Activated T-helper 17 cell treated with anti-CD3 and anti-CD28 coated beads, Interleukin-2, amount 50 U/mL, for 72 hours (primary cell): ENCODE results near the gene BAX. TPM values are rescaled to one million over a fixed set of nuclear protein-coding genes. Genes with fewer than 3 reads are reported as not detected.

ENCODE experiments used
- ATAC-seq: fragments of 150-1000 bp; cut with Tn5 transposase; replicated peaks from 2 replicates; pipeline ENCODE4 v1.10.0; 2021; ENCODE audit warnings: mild to moderate bottlenecking, moderate library complexity
- H3K27ac Mint-ChIP-seq: one replicate; pipeline ENCODE4 v1.8.0; 2022; ENCODE audit warnings: mixed read lengths
- H3K27me3 Mint-ChIP-seq: one replicate; pipeline ENCODE4 v1.8.0; 2022; ENCODE audit warnings: mixed read lengths
- H3K36me3 Mint-ChIP-seq: one replicate; pipeline ENCODE4 v1.8.0; 2022; ENCODE audit warnings: low read depth, mild to moderate bottlenecking, mixed read lengths
- H3K4me1 Mint-ChIP-seq: one replicate; pipeline ENCODE4 v1.8.0; 2022; ENCODE audit warnings: mixed read lengths
- H3K4me3 Mint-ChIP-seq: one replicate; pipeline ENCODE4 v1.8.0; 2022; ENCODE audit warnings: mild to moderate bottlenecking, mixed read lengths
- H3K9me3 Mint-ChIP-seq: one replicate; pipeline ENCODE4 v1.8.0; 2022; ENCODE audit warnings: mixed read lengths
- total RNA-seq, 2 donors: library from RNA; stranded (reverse); gene quantifications; one replicate each; pipeline ENCODE4 v1.2.3, GENCODE V29; 2022

The BAX gene
- total RNA-seq, 2 donors from 2014 or later: 286 to 464 TPM

DNA sequence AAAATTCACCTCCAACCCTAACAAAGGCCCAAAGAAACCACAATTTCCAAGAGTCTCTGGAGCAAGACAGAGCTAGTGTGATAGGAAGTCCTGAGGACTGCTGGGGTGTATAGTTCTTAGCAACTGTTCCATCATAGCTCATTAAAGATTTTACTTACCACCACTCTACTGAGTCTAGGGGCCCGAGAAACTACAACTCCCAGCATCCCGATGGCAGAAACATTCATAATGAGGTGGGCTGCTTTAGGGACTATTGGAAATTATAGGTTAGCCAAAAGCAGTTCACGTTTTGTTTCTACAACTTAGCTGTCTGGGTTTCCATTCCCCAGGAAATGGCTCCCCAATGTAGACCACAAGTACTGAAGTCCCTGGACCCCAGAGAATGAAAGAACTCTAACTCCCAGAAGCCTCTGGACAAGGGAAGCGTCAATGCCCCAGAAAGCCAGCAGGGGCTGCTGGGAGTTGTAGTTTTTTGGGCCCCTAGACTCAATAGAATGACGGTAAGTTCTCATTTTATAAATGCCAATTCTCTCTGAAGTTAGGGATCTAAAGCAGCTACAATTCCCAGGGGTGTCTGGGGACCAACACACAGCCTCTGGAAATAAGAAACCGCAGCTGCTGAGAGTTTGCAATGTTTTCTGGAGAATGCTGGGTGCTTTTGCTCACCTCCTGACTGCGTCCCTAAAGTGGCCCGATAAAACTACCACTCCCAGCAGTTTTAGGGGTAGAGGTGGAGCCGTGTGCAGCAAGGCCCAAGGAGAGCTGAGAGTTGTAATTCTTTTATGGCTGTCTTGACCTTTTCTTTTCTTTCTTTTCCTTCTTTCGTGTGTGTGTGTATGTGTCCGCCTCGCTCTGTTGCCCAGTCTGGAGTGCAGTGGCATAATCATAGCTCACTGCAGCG is 21.5 kb downstream of the BAX start:
- H3K4me1 Mint-ChIP-seq: peaks cover 9% of the 10 kb centered on the region
- no peak overlapping the region for H3K4me3 Mint-ChIP-seq
- H3K36me3 Mint-ChIP-seq: peaks cover 75% of the 10 kb centered on the region
- H3K9me3 Mint-ChIP-seq: no peaks in the 10 kb centered on the region
- no peak for ATAC-seq
- H3K27me3 Mint-ChIP-seq: no peaks in the 10 kb centered on the region
- H3K27ac Mint-ChIP-seq: peak overlapping the region; percentile 10

DNA sequence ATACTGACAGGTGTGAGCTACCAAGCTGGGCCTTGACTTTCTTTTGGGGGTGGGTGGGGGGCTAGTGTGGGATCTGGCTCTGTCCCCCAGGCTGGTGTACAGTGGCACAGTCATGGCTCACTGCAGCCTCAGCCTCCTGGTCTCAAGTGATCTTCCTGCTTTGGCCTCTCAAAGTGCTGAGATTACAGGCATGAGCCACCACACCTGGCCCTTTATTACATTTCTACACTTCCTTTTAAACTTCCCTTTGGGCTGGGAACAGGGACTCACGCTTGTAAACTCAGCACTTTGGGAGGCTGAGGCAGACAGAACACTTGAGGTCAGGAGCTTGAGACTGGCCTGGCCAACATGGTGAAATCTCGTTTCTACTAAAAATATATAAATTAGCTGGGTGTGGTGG is 22.4 kb downstream of the BAX start:
- H3K4me1 Mint-ChIP-seq: peaks cover 9% of the 10 kb centered on the region
- no peak for ATAC-seq
- peak overlapping the region; percentile 10 for H3K27ac Mint-ChIP-seq
- no peak overlapping the region for H3K4me3 Mint-ChIP-seq
- H3K9me3 Mint-ChIP-seq: no peaks in the 10 kb centered on the region
- H3K36me3 Mint-ChIP-seq: peaks cover 81% of the 10 kb centered on the region
- H3K27me3 Mint-ChIP-seq: no peaks in the 10 kb centered on the region

DNA sequence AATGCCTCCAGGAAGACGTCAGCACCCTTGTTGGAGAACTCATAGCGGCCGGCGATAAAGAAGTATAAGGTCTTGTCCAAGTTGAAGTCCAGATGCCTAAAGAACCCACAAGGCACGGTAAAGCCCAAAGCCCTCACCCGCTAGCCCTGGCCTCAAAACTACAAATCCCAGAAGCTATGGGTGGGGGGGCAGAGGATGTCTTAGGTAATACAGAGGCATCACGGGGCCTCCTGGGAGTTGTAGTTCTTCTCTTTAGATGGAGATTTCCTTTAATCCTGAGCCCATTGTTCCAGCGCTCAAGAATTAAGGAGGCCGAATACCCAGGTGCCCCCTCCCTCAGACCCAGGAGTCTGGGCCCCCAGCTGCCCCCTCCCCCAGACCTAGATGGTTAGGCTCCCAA is 27.6 kb downstream of the BAX start:
- no peaks in the 10 kb centered on the region for H3K27me3 Mint-ChIP-seq
- H3K9me3 Mint-ChIP-seq: no peaks in the 10 kb centered on the region
- H3K36me3 Mint-ChIP-seq: peaks cover 90% of the 10 kb centered on the region
- no peak for ATAC-seq
- no peak overlapping the region for H3K4me3 Mint-ChIP-seq
- H3K27ac Mint-ChIP-seq: no peak overlapping the region
- peaks cover 10% of the 10 kb centered on the region for H3K4me1 Mint-ChIP-seq

DNA sequence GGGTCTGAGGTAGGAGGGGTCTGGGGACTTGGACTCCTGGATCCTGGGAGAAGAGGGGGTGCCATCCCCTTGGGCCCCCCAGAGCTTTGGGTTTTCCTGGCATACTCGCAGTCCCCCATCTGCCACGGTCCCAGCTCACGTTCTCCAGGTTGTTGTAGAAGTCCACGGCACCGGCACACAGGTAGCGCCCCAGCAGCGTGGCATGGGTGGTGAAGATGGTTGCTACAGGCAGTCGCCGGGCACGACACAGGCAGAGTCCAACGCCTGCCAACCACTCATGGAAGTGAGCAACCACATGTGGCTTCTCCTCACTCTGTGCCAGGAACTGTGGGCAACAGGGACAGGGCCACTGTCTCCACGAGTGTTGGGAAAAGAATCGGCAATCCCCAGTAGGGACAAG is 31.0 kb downstream of the BAX start:
- H3K27me3 Mint-ChIP-seq: no peaks in the 10 kb centered on the region
- peaks cover 94% of the 10 kb centered on the region for H3K36me3 Mint-ChIP-seq
- ATAC-seq: no peak

DNA sequence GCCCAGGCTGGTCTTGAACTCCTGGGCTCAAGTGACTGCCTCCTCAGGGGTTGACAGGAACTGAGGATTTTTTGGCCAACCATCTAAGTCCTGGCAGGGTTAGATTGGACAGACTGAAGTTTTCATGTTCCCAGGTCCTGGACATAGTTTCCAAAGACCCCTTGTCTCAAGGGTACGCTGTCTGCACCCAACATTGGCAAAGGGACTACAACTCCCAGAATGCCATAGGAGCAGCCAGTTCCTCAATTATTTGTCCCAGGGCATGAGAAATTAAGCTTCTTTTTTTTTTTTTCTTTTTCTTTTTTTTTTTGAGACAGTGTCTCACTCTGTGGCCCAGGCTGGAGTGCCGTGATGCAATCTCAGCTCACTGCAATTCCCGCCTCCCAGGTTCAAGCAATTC is 31.5 kb downstream of the BAX start:
- Mint-ChIP-seq H3K36me3 (peaks cover 95% of the 10 kb centered on the region), H3K9me3 (no peaks in the 10 kb centered on the region), H3K4me3 (no peak overlapping the region), H3K27ac (no peak overlapping the region), H3K4me1 (peaks cover 16% of the 10 kb centered on the region), H3K27me3 (no peaks in the 10 kb centered on the region)
- no peak for ATAC-seq

More for the DNA sequence above, 31.0 kb downstream of the BAX start:
- peaks cover 16% of the 10 kb centered on the region for H3K4me1 Mint-ChIP-seq
- no peak overlapping the region for H3K4me3 Mint-ChIP-seq
- no peaks in the 10 kb centered on the region for H3K9me3 Mint-ChIP-seq
- H3K27ac Mint-ChIP-seq: no peak overlapping the region

DNA sequence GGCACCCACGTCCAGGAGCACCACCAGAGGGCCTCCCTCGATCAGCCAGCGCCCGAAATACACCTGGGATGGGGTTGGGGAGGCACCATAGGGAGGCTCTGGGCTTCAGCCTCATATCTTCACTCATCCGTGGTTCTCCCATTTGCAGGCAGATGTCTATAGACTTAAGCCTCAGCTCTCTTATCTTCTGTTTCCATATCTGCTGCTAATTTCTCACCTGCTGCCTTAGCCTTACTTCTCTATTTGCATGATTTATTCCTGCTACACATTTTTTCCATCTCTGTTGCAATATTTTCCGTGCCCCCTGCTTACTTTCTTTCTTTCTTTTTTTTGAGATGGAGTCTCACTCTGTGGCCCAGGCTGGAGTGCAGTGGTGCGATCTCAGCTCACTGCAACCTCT is 32.6 kb downstream of the BAX start:
- Mint-ChIP-seq H3K9me3 (no peaks in the 10 kb centered on the region), H3K27me3 (no peaks in the 10 kb centered on the region), H3K4me1 (peaks cover 19% of the 10 kb centered on the region), H3K27ac (no peak overlapping the region), H3K4me3 (no peak overlapping the region), H3K36me3 (peaks cover 89% of the 10 kb centered on the region)
- ATAC-seq: peak; percentile 19

DNA sequence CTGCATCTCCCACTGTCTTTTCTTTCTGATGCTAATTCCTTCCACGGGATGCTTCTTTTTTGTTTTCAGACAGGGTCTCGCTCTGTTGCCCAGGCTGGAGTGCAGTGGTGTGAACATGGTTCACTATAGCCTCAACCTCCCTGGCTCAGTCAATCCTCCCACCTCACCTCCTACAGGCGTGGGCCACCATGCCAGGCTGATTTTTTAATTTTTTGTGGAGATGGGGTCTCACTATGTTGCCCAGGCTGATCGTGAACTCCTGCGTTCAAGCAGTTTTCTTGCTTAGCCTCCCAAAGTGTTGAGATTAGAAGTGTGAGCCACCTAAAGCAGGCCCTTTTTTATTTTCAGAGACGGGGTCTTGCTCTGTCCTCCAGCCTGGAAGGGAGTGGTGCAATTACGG is 33.6 kb downstream of the BAX start:
- peaks cover 22% of the 10 kb centered on the region for H3K4me1 Mint-ChIP-seq
- H3K36me3 Mint-ChIP-seq: peaks cover 87% of the 10 kb centered on the region
- no peaks in the 10 kb centered on the region for H3K27me3 Mint-ChIP-seq
- peak overlapping the region; percentile 21 for H3K27ac Mint-ChIP-seq
- ATAC-seq: no peak
- no peak overlapping the region for H3K4me3 Mint-ChIP-seq
- H3K9me3 Mint-ChIP-seq: no peaks in the 10 kb centered on the region

DNA sequence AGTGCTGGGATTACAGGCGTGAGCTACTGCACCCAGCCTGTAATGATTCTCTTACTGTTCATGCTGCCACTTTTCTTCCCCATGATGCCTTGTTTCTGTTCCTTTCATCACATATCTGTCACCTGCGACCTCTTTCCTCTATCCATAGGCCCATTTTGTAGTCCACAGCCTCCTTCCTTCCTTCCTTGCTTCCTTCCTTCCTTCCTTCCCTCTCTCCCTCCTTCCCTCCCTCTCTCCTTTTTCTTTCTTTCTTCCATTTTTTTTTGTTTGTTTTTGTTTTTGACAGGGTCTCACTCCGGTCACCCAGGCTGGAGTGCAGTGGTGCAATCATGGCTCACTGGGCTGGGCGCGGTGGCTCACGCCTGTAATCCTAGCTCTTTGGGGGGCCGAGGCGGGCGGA is 34.2 kb downstream of the BAX start:
- H3K27me3 Mint-ChIP-seq: no peaks in the 10 kb centered on the region
- peaks cover 26% of the 10 kb centered on the region for H3K4me1 Mint-ChIP-seq
- no peak overlapping the region for H3K4me3 Mint-ChIP-seq
- peak overlapping the region; percentile 21 for H3K27ac Mint-ChIP-seq
- no peaks in the 10 kb centered on the region for H3K9me3 Mint-ChIP-seq
- peaks cover 87% of the 10 kb centered on the region for H3K36me3 Mint-ChIP-seq
- no peak for ATAC-seq

DNA sequence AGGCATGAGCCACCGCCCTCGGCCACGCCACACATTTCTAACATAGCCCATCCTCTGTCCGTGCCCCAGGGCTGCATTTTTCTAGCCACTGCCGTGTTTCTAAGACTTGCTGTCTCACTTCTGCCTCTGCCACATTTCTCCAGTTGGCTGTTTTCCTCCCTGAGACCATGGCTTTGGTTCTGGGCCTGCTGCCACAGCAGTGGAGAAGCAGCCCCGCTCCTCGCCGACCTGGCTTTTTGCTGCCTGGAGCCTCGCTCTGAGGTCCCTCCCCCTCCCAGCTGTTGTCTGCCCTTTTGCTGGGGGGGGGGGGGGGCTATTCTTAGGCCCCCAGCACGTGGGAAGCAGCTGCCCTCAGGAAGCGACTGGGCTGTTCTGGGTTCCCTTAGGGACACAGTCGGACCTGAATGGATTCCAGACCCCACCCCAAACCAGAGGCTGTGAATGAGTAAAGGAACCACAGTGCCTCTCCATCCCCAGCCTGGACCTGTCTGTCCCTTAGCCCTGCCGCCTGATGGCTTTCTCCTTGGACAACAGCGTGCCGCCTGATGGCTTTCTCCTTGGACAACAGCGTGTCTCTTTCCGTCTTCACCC is 35.1 kb downstream of the BAX start:
- H3K4me3 Mint-ChIP-seq: peak overlapping the region; percentile 8
- H3K27me3 Mint-ChIP-seq: no peaks in the 10 kb centered on the region
- H3K9me3 Mint-ChIP-seq: no peaks in the 10 kb centered on the region
- ATAC-seq: no peak
- H3K36me3 Mint-ChIP-seq: peaks cover 86% of the 10 kb centered on the region
- H3K27ac Mint-ChIP-seq: peak overlapping the region; percentile 25
- H3K4me1 Mint-ChIP-seq: peaks cover 32% of the 10 kb centered on the region

DNA sequence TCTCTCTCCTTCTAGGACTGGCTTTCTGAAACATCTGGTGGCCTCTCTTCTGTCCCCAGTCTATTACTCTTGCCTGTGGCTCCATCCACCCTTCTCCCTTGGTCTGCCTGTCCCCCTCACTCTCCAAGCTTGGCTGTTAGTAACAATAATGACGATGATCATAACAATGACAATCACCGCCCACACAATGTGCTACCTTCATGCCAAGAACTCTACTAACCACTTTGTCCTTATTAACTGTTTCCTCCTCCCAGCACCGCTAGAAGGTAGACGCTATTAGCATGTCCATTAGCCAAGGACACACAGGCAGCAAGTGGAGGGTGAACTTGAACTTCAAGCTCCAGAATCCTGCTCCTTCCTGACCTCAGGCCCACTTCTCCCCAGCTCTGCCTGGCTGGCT is 35.7 kb downstream of the BAX start:
- Mint-ChIP-seq H3K9me3 (no peaks in the 10 kb centered on the region), H3K27me3 (no peaks in the 10 kb centered on the region), H3K36me3 (peaks cover 86% of the 10 kb centered on the region), H3K4me1 (peaks cover 38% of the 10 kb centered on the region), H3K4me3 (peak overlapping the region; percentile 8), H3K27ac (peak overlapping the region; percentile 25)
- no peak for ATAC-seq

DNA sequence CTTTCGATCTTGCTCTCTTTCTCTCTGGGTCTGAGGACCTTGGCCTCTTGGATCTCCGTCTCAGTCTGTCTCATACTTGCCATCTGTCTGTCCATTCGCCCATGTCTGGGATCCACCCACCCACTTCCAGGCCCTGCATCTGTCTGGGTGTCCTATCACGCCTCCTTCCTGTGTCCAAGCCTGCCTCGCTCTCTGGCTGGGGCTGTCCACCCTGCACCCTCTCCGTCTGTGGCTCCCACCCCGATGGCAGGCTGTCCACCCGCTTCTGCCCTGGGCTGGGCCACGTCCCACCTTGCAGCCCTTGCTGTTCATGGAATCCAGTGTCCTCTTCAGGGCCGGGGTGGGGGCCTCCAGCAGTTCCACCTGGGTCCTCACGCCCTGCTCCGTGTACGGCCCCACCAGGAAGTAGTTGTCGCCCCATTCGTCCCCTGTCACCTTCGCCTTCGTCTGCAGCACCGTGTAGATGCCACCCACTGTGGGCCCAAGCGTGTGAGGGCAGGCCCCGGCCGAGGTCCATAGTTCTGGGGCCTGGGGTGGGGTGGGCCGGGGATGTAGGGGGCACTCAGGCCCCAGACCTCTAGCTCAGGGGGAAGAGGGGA is 36.4 kb downstream of the BAX start:
- H3K9me3 Mint-ChIP-seq: no peaks in the 10 kb centered on the region
- H3K36me3 Mint-ChIP-seq: peaks cover 80% of the 10 kb centered on the region
- H3K27ac Mint-ChIP-seq: no peak overlapping the region
- no peak for ATAC-seq
- peak overlapping the region; percentile 8 for H3K4me3 Mint-ChIP-seq
- no peaks in the 10 kb centered on the region for H3K27me3 Mint-ChIP-seq
- peaks cover 38% of the 10 kb centered on the region for H3K4me1 Mint-ChIP-seq

DNA sequence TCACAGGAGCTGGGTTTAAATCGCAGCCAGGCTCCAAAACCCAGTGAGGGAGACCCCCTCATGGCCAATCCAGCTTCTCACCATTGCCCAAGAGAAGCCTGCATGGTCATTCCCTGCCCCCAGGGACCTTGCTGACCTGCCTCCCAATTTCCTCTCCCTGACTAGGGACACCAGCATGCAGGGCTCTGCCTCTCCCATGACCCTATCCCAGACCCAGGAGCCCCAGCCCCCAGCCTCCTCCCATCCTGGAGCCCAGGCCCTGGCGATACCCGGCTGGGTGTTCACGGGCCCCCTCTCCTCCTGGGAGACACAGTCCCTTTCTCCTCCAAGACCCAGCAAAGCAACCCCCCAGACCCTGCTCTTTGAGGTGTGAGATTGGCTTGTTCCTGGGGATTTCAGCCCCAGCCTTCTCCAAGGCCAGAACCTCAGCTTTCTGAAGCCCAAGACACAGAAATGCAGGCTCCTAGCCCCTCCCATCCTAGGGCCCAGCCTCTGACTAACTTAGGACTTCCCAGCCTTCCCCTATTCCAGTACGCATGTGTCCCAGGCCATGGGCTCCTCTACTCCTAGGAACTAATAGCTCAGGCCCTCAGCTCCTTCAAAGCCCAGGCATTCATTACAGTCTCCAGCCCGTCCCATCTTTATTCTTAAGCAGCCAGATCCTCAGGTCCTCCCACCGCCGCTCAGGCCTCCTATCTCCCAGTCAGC is 37.4 kb downstream of the BAX start:
- Mint-ChIP-seq H3K27ac (peak overlapping the region; percentile 92), H3K9me3 (no peaks in the 10 kb centered on the region), H3K27me3 (no peaks in the 10 kb centered on the region), H3K4me3 (peak overlapping the region; percentile 86), H3K36me3 (peaks cover 72% of the 10 kb centered on the region), H3K4me1 (peaks cover 38% of the 10 kb centered on the region)
- ATAC-seq: no peak

DNA sequence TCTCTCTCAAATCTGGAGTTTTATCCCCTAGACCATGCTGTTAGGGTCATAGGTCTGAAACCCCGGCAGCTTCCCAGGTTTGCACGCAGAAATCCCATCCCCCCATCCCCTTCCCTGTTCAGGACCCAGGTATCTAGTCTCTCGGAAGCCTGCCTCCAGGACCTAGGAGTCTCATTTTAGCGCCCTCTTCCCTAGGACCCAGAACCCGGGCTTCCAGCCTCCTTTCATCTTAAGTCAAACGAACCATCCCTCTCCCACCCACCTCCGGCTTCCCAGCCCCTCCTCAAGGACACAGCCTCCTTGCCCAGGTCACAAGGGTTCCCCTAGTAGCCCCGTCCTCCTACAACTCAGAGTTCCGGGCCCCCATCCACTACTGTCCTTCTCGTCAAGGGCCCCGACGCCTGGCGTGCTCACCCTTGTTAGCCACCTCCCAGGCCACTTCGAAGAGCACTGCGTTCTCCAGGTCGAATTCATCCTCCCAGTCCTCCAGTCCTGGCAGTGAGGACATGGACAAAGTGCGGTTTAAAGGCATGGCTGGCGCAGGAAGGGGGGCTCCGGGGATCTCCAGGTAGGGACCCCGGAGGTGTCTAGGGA is 38.0 kb downstream of the BAX start:
- Mint-ChIP-seq H3K36me3 (peaks cover 66% of the 10 kb centered on the region), H3K27ac (peak overlapping the region; percentile 92), H3K4me3 (peak overlapping the region; percentile 86), H3K9me3 (no peaks in the 10 kb centered on the region), H3K27me3 (no peaks in the 10 kb centered on the region), H3K4me1 (peaks cover 35% of the 10 kb centered on the region)
- ATAC-seq: no peak
